GM19099 (cell line): ENCODE results near the gene RUFY2.
A peak's percentile ranks its signal among the peaks of the same experiment; 100 is the strongest.

Source experiments
- POLR2A ChIP-seq: IDR thresholded peaks from 3 replicates; pipeline ENCODE4 v1.6.1; 2011; ENCODE audit warnings: low read depth; ENCODE audit not compliant: insufficient read length; ENCODE audit errors: extremely low read depth

The RUFY2 gene, protein sequence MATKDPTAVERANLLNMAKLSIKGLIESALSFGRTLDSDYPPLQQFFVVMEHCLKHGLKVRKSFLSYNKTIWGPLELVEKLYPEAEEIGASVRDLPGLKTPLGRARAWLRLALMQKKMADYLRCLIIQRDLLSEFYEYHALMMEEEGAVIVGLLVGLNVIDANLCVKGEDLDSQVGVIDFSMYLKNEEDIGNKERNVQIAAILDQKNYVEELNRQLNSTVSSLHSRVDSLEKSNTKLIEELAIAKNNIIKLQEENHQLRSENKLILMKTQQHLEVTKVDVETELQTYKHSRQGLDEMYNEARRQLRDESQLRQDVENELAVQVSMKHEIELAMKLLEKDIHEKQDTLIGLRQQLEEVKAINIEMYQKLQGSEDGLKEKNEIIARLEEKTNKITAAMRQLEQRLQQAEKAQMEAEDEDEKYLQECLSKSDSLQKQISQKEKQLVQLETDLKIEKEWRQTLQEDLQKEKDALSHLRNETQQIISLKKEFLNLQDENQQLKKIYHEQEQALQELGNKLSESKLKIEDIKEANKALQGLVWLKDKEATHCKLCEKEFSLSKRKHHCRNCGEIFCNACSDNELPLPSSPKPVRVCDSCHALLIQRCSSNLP

DNA sequence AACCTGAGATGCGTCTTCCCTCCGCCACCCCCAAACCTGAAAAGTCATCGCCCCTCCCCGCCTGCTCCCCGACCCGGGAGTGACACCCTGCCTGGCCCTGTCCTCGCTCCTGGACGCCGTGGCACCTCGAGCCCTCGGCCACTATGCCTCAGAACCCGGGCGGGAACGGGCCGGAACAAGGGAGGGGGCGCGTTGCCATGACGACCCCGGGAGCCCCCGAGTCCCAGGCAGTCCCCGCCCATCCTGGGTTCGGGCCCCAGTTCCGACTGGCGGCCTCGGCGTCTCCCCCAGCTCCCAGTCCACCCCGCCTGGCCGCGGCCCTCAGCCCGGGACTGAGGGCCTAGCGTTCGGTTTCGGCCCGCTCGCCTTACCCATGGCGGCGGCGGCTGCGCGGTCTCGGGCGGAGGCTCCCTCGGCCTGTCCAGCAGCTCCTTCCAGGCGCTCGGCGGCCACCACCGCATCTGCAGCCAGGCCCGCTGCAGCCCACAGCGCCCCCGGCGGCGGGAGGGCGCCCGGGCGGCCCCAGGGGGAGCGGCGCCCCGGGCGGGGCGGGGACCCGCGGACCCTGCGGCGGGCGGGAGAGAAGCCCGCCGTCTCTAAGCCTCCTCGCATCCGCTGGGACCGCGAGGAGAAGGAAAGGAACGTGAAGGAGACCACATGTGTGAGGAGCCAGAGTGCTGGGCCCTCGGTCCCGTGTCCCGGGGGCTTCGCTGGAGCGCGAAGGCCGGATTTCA is at the start of gene RUFY2:
TSS of gene RUFY2 (minus strand) at position 463 of the 734 bp plus-strand sequence. CDS start at position 375, 88 bp downstream.
- TF ChIP-seq POLR2A, result peak; percentile 71

DNA sequence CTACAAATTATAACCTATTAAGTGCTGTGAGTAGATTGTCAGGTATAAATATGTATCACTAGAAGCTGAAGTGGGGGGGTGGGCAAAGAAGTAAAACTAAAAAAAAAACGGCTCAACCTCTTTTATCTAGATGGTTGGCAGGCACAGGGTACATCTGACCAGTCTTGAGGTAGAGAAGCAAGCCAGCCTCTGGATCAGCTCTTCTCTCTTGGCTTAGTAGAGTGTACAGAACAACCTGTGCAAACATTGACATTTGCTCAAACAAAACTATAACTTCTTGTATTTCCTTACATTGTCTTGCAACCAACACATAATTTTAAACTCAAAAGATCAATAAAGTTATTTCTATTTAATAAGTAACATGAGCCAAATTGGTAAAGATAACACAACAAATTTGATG is 39.1 kb upstream of the RUFY2 start:
- no peak for TF ChIP-seq POLR2A

DNA sequence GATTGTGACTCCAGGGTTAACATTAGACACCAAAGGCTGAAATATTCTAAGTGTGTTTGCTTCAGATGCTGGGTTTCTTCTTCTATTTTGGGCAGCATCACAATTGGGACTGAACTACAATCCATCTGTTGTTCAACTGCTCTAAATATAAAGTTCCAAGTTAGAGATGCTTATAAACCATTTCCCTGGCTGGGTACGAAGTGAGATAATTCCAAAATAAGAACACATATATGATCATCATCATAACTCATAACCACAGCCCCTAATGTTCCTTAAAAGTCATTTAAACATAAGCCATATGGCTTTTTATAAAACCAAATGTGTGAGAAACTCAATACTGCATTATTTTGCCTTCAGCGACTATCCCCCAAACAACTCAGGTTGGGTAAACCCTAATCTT is 35.9 kb upstream of the RUFY2 start:
- no peak for TF ChIP-seq POLR2A

DNA sequence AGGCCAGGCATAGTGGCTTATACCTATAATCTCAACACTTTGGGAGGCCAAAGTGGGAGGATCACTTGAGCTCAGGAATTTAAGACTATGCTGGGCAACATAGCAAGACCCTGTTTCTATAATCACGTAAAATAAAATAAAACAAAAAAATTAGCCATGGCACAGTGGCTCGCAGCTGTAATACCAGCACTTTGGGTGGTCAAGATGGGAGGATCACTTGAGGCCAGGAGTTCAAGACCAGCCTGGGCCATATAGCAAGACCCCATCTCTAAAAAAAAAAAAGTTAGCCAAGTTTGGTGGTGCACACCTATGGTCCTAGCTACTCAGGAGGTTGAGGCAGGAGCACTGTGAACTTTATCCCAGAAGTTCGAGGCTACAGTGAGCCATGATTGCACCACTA is 33.8 kb upstream of the RUFY2 start:
- TF ChIP-seq POLR2A, result no peak

DNA sequence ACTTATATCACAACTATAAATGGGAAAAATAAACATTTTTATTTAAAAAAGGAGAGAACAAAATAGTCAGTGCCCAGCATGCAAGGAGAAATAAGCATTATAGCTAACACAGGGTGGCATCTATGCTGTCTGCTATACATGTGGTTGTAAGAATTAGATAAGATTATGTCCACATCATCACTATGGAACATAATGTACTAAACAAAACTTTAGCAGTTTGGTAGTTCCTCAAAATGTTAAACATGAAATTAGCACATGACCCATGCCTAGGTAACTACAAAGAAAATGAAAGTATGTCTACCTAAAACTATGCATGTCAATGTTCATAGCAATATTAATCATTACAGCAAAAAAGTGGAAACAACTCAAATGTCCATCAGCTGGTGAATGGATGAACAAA is 28.7 kb upstream of the RUFY2 start:
- TF ChIP-seq POLR2A, result no peak

DNA sequence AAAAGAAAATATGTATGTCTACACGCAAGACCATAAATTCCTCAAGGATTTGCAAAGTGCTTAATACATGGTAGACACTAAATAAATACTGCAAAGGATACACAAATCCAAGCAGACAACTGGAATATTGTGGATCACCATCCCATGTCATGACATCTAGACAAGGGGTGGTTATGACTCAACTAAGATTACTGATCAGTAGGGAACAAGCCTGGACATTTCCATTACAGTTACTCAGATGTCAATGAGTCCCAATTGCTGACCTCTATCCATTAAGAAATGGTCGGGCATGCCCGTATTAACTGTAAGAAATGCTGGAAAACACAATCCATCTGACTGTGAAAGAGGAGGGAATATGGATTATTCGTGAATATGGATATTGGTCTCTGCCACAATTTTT is 27.6 kb upstream of the RUFY2 start:
- TF ChIP-seq POLR2A, result no peak

DNA sequence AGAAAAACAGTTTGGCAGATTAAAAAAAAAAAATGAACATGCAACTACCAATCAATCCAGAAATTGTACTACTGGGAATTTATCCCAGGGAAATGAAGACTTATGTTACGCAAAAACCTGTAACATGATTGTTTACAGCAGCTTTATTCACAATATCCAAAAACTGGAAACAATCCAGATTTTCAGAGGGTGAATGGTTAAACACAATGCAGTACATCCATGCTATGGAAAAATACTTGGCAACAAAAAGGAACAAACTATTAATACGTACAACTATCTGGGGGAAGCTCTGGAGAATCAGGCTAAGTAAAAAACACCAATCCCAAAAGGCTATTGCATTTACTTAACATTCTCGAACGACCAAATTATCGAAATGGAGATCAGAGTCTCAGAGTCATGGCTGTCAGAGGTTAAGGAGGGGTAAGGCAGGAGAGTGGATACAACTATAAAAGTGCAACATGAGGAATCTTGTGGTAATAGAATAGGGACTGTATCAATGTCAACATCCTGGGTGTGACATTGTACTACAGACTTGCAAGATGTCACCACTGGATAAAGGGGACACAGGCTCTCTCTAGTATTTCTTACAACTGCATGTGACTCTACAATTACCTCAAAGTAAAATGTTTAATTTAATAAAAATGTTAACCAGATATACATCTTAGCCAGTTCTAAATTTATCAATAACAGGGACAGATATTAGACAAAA is 21.5 kb upstream of the RUFY2 start:
- no peak for TF ChIP-seq POLR2A

DNA sequence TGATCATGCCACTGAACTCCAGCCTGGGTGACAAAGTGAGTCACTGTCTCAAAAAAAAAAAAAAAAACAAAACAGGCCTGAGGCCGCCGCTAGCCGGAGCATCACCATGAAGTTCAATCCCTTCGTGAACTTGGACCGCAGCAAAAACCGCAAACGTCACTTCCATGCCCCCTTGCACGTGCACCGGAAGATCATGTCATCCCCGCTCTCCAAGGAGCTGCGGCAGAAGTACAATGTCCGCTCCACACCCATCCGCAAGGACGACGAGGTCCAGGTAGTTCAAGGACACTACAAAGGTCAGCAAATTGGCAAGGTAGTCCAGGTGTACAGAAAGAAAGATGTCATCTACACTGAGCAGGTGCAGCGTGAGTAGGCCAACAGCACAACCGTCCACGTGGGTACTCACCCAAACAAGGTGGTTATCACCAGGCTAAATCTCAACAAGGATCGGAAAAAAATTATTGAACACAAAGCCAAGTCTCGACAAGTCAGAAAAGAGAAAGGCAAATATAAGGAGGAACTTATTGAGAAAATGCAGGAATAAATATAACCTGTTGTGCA is 17.5 kb upstream of the RUFY2 start:
- TF ChIP-seq POLR2A, result no peak

DNA sequence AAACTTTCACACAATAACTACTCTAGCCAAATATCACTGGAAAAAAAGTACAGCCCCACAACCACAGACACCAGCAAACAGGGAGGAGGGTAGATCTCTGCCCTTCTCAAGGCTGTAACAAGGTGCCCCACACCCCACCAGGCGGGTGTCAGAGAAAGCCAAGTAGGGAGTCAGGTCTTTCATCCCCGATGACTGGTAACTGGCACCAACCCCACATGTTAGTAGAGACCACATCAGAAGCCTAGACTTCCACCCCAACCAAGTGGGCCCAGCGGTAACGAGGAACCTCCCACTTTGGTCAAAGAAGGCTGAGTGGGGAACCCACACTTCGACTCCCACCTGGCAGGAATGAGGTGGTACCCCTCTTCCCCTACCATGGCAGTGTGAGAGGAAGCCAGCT is 16.4 kb upstream of the RUFY2 start:
- TF ChIP-seq POLR2A, result no peak

DNA sequence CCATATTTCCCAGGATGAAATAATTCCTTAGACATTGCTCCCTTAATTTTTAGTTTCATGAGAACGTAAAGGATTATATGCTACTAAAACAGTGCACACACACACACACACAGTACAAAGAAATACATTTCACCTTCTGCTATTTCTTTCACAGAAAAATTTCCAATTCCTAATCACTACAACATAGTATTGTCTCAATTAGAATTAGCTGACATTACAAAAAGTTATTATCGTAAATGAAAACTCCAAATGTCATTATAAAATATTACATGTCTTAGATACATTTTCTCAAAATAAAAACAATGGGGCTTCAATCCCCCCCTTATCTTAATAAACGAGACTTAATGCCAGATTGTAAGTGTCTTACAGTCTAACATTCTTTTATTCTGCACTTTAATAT is 12.3 kb upstream of the RUFY2 start:
- no peak for TF ChIP-seq POLR2A

DNA sequence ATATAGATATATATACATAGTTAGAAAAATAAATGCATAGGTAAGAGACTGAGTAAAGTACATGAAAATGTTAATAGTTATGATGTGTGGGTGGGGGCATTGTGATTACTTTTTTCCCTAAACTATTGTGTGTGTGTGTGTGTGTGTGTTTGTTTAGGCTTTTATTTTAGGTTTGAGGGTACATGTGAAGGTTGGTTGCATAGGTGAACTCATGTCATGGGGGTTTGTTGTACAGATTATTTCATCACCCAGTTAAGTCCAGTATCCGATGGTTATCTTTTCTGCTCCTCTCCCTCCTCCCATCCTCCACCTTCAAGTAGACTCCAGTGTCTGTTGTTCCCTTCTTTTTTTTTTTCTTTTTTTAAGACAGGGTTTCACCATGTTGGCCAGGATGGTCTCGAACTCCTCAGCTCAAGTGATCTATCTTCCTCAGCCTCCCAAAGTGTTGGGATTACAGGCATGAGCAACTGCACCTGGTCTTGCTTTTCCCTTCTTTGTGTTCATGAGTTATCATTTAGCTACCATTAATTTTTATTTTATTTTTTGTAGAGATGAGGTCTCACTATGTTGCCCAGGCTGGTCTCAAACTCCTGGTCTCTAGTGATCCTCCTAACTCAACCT is 1.9 kb upstream of the RUFY2 start:
- no peak for TF ChIP-seq POLR2A

DNA sequence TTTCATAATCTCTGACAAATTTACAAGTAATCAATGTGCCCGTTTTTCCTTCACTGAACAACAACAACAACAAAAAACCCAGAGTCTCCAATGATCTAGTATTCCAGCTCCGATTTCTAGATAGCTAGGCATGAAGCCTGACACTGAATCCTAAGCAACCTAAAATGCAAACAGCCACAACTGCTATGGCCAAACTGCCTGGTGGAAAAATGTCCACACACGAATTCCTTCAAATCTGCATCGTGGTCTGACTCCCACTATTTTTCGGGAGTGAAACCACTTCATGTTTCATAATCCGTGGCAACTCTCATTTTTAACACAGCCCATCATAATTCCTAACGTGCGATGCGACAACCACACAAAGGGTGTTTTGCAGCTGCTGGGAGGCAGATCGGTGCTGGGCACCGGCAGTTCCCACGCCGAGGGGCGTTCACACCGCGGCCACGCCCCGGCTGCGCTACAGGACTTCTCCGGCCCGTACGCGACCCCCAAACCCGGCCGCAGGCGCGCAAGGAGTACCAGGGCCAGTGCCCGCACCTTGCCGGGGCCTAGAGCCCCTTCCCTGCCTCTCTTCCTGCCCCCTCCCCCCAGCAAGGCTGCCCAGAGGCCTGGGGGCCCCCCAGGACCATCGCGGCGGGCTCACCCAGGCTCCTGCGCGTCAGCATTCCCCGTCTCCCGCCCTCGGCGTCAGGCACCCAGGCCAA is 814 bp downstream of the RUFY2 start:
- TF ChIP-seq POLR2A, result peak; percentile 31

DNA sequence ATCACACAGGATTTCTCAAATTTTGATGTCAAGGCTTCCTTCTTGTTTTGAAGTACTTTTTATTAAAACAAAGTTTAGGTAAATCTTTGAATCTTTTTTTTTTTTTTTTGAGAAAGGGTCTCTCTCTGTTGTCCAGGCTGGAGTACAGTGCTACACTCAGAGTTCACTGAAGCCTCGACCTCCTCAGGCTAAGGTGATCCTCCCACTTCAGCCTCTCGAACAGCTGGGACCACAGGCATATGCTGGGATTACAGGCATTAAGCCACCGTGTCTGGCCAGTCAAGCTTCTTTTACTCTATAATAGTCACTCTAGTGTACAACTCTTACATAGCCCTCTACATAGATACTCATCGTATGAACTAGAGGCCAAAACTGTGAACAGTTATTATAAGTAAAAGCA is 3.4 kb downstream of the RUFY2 start:
- no peak for TF ChIP-seq POLR2A

DNA sequence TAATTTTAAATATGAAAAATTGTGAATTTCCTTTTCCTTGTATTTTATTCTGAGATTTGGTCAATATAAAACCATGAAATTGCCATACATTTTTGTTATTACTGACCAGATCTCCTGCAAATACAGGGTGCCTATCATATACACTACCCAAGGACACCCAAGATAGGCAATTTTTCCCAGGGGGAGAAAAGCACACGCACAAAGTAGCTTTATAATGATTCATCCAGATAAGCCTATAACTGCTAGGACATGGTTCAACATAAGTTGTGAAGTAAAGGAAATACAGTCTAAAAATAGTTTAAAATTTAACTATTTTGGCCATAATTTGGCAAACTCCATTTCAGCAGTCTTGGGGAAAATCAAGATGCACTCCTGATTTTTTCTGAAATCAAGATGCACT is 4.8 kb downstream of the RUFY2 start:
- TF ChIP-seq POLR2A, result no peak
